COR-L47 (cell line): ENCODE measurements around the gene PIGW.

Source experiments
- DNase-seq: peaks from one replicate; lab custom pipeline; 2025; lab: John Stamatoyannopoulos, UW

Gene PIGW, protein sequence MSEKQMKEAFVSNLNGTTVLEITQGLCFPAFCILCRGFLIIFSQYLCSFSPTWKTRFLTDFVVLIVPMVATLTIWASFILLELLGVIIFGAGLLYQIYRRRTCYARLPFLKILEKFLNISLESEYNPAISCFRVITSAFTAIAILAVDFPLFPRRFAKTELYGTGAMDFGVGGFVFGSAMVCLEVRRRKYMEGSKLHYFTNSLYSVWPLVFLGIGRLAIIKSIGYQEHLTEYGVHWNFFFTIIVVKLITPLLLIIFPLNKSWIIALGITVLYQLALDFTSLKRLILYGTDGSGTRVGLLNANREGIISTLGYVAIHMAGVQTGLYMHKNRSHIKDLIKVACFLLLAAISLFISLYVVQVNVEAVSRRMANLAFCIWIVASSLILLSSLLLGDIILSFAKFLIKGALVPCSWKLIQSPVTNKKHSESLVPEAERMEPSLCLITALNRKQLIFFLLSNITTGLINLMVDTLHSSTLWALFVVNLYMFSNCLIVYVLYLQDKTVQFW

GRCh38 chr17:36534840-36535668, at the start of gene PIGW, which contains the start of gene MYO19:
Gene PIGW (plus strand): TSS chr17:36534987. CDS start chr17:36537102, 2,115 bp downstream.
Gene MYO19 (minus strand): TSS chr17:36534868. CDS start chr17:36532538, 2,330 bp downstream.
- peak; percentile 90 for DNase-seq

GRCh38 chr17:36485027-36485426, 49.8 kb upstream of the PIGW start:
- DNase-seq: no peak

DNA sequence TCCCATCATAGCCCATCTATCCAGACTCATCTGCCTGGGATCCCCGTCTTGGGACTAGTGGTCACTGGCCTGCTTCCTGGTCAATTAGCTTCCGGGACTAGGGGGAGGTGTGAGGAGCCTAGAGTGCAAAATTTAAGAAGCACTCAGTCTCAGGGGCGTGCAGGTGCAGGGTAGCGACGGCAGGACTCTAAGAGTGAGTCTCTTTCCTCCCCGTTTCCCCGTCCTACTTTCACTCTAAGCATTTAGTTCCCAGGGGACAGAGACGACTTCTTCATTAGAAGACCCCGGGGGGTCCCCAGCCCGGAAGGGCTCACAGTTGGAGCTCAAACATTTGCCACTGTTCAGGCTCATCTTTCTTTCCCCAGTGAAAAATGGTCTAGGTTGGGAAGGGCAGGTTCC, 49.0 kb upstream of the PIGW start:
- DNase-seq: peak; percentile 11

DNA sequence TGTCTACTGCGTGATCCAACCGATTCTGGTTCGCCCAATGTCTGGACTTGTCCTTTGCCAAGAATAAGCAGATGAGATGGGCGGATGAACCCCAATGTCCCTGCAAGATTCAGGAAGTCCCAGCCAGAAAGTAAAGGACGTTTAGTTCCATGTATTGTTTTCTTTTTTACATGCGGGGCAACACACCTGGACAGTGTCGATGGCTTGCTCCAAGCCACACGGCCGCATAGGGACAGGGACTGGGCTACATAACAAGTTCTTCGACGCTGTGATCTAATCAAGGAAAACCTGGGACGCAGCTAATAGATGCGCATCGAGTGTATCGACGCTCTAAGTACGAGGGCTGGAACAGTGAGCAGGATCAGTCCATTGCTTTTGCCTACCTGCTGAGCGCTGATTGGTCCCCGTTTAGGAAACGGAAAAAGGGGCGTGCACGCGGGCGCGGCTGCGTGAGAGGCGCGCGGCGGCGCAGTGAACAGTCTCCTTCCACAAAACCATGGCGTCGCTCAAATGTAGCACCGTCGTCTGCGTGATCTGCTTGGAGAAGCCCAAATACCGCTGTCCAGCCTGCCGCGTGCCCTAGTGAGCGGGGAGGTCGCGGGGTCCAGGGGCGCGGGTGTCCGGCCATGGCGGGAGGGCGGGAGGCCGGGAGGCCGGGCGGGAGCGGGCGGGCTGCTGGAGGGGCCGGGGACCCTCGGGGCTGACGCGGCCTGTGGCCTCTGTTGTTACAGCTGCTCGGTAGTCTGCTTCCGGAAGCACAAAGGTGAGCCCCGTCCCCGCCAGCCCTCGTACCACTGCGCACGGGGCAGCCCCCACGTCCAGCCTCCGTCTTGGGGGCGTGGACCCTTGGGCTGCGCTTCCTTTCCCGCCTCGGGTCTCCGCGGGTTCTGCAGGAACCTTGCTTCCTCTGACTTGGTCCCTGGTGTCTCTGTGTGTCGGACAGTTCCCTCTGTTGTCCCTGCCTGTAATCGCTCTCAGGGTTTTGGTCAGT, 48.3 kb upstream of the PIGW start, which contains the start of gene ZNHIT3:
TSS of gene ZNHIT3 (plus strand) at position 478 of the 991 bp plus-strand sequence. CDS start at position 497, 19 bp downstream.
- peak; percentile 95 for DNase-seq

- DNase-seq: no peak
These were observed 40.8 kb upstream of the PIGW start for GRCh38 chr17:36493956-36494355.

- no peak for DNase-seq
These were observed 40.1 kb upstream of the PIGW start for GRCh38 chr17:36494674-36495073.

- no peak for DNase-seq
These were observed 39.7 kb upstream of the PIGW start for GRCh38 chr17:36495076-36495578.

GRCh38 chr17:36496018-36496789, 38.6 kb upstream of the PIGW start:
- DNase-seq: no peak

GRCh38 chr17:36498155-36498554, 36.6 kb upstream of the PIGW start:
- no peak for DNase-seq

- DNase-seq: no peak
These were observed 36.1 kb upstream of the PIGW start for GRCh38 chr17:36498560-36499300.

DNA sequence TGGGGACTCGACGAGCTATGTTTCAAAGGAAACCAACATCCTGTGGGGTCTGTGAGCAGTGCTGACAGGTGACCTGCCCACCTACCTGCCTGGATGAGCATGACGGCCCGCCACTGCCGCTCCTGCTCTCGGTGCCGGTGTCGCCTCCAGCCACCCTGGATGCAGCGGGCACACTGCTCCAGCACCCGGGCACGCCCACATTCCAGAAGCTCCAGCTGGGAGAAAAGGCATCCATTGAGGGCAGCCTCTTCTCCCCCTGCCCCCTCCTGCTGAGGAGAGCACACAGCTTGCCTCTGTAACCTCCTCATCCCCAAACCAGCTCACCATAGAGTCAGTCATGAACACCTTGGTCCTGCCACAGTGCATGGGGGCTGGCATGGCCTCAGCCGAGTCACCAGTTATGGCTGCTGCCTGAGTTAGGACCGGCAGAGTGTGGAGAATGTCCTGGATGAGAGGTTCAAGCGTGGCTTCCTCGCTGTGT, 34.0 kb upstream of the PIGW start:
- no peak for DNase-seq

DNA sequence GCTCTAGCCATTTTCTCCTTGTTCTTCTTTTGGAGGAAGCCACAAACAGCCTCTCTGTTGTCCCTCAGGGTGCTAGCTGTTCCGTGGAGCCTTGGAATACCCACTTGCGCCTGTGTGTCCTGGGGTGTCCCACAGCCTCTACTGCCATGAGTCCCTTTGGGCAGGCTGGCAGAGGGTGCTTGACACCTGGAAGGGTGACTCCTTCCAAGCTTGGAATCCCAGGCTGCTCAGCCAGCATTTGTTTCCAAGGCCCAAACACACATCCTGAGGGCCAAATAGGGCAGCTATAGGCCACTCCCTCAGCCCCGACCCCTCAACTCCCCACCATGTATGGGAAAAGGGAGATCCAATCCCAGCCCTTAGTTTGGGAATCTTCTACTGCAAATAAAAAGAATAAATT, 33.4 kb upstream of the PIGW start:
- DNase-seq: no peak

GRCh38 chr17:36501963-36502362, 32.8 kb upstream of the PIGW start:
- no peak for DNase-seq

DNA sequence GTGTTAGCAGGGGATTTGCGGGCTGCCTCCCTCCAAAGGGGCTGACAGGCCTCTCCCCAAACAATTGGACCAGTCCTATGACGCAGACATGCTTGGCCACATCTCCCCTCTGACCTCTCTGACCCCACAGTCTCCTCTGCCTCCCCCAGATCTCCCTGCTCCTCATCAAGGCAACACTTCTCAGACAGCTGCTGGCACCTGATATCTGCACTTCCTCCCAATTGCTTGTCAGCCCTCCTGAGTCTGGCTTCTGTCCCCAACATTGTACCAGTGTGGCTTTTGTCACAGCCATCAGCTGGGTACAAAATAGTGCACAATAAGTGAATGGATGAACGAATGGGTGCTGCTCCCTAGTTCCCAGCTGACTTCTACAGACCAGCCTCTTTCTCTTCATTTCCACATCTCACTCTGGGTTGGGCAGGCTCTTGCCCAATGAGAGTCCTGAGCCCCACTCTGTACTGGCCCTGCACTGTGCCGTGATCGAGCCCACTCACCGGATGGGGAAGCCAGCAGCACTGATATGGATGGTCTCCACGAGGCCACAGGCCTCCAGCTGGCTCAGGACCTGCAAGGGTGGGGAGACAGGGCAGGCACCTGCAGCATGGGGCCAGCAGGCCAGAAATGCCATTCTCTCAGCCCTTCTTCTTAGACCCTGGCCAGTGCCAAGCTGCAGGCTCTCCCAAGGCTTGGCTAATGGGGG, 31.2 kb upstream of the PIGW start:
- DNase-seq: no peak

- no peak for DNase-seq
These were observed 30.6 kb upstream of the PIGW start for GRCh38 chr17:36504156-36504545.

DNA sequence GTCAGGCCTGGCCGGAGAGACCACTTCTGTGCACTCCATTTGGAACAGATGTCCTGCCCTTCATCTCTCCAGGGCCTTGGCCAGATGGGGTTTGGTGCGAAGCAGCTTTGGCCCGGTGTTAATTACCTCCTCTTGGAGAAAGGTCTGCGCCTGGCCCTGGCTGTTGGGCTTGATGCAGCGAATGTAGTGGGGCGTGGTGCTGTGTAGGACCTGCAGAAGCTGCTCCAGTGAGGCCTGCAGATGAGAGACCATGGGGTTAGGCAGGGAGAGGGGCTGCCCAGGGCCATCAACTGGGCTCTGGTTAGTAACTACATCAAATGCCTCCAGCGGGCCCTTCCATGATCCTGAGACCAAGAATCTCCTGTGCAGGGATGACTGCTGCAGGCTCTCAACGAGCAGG, 29.6 kb upstream of the PIGW start:
- no peak for DNase-seq

GRCh38 chr17:36506249-36506826, 28.4 kb upstream of the PIGW start:
- no peak for DNase-seq

GRCh38 chr17:36506831-36507230, 28.0 kb upstream of the PIGW start:
- DNase-seq: no peak

DNA sequence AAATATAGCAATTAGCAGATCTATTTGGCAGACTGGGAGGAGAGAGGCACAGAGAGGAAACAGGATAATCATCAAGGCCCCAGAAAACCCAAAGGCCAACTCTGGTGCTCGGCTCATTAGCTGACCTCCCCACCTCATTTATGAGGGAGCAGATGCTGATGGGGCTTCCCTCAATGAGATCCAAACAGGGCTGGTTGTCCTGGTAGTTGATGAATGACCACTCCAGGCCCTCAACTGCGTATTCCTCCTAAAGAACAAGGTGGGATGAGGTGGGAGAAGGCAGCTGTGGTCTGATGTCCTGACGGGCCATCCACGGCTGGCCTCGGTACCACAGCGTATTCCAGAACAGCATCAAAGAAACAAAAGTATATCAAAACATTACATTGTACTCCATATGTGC, 27.5 kb upstream of the PIGW start:
- DNase-seq: no peak
